ENCODE results near the gene INVS. TPM values are rescaled to one million over a fixed set of nuclear protein-coding genes. Genes with fewer than 3 reads are reported as not detected.
"Not testable (repeated sequence)": the region's sequence is repeated elsewhere in the genome, so short reads cannot be mapped to it uniquely, and the experiment has no call there.

The INVS gene
- total and polyA plus RNA-seq, 4 donors: 4.1 to 33.3 (median 13.1) TPM

- 81 to 85% methylated on average over 4 of the region's 4 CpGs for WGBS, 2 donors
- Histone ChIP-seq H3K27ac (ENCODE audit: low read depth in 1 of 2, low read length in 2 of 2) (no peak overlapping the region), H3K9me3 (ENCODE audit: control insufficient read depth, low read length) (no peaks in the 10 kb centered on the region), H3K27me3 (ENCODE audit: control insufficient read depth in 1 of 2, insufficient read depth in 2 of 2, low read length in 1 of 2) (no peaks in the 10 kb centered on the region), H3K4me1 (ENCODE audit: control insufficient read depth in 1 of 2, insufficient read depth in 2 of 2, low read length in 2 of 2) (peaks cover 5 to 7% of the 10 kb centered on the region in 2 donors), H3K4me3 (ENCODE audit: low read length in 2 of 2) (no peak overlapping the region), H3K36me3 (ENCODE audit: control insufficient read depth in 1 of 2, insufficient read depth in 2 of 2, low read length in 1 of 2) (no peaks in the 10 kb centered on the region)
- ATAC-seq (ENCODE audit: low FRiP score): no peak
- no peak for DNase-seq
- intact Hi-C loops (cut with DNase I): no loop called here
Measured at GRCh38 chr9:100088202-100088601, 10.8 kb upstream of the INVS start.

- Histone ChIP-seq H3K27ac (ENCODE audit: low read depth in 1 of 2, low read length in 2 of 2) (no peak overlapping the region), H3K36me3 (ENCODE audit: control insufficient read depth in 1 of 2, insufficient read depth in 2 of 2, low read length in 1 of 2) (no peaks in the 10 kb centered on the region), H3K4me1 (ENCODE audit: control insufficient read depth in 1 of 2, insufficient read depth in 2 of 2, low read length in 2 of 2) (peaks cover 0 to 2% of the 10 kb centered on the region in 2 donors), H3K27me3 (ENCODE audit: control insufficient read depth in 1 of 2, insufficient read depth in 2 of 2, low read length in 1 of 2) (no peaks in the 10 kb centered on the region), H3K9me3 (ENCODE audit: control insufficient read depth, low read length) (no peaks in the 10 kb centered on the region), H3K4me3 (ENCODE audit: low read length in 2 of 2) (no peak overlapping the region)
- intact Hi-C loops (cut with DNase I): no loop called here
- no peak for DNase-seq
- WGBS, 2 donors: 96 to 97% methylated on average over 1 of the region's 1 CpG
- no peak for ATAC-seq (ENCODE audit: low FRiP score)
Measured at GRCh38 chr9:100090880-100091279, 8.2 kb upstream of the INVS start.

- H3K27ac ChIP-seq (ENCODE audit: low read depth in 1 of 2, low read length in 2 of 2): no peak overlapping the region
- H3K36me3 ChIP-seq (ENCODE audit: control insufficient read depth in 1 of 2, insufficient read depth in 2 of 2, low read length in 1 of 2): no peaks in the 10 kb centered on the region
- ATAC-seq (ENCODE audit: low FRiP score): no peak
- H3K4me3 ChIP-seq (ENCODE audit: low read length in 2 of 2): no peak overlapping the region
- H3K27me3 ChIP-seq (ENCODE audit: control insufficient read depth in 1 of 2, insufficient read depth in 2 of 2, low read length in 1 of 2): no peaks in the 10 kb centered on the region
- no peak for DNase-seq
- intact Hi-C loops (cut with DNase I): no loop called here
- no peaks in the 10 kb centered on the region for H3K9me3 ChIP-seq (ENCODE audit: control insufficient read depth, low read length)
- WGBS, 2 donors: 82 to 87% methylated on average over 1 of the region's 1 CpG
- H3K4me1 ChIP-seq (ENCODE audit: control insufficient read depth in 1 of 2, insufficient read depth in 2 of 2, low read length in 2 of 2): peaks cover 0 to 2% of the 10 kb centered on the region in 2 donors
Measured at GRCh38 chr9:100091650-100092049, 7.4 kb upstream of the INVS start.

GRCh38 chr9:100092066-100092465 lies 7.0 kb upstream of the INVS start:
- H3K4me3 ChIP-seq (ENCODE audit: low read length in 2 of 2): no peak overlapping the region
- peaks cover 0 to 2% of the 10 kb centered on the region in 2 donors for H3K4me1 ChIP-seq (ENCODE audit: control insufficient read depth in 1 of 2, insufficient read depth in 2 of 2, low read length in 2 of 2)
- intact Hi-C loops (cut with DNase I): no loop called here
- WGBS, 2 donors: 92 to 96% methylated on average over 1 of the region's 1 CpG
- H3K36me3 ChIP-seq (ENCODE audit: control insufficient read depth in 1 of 2, insufficient read depth in 2 of 2, low read length in 1 of 2): no peaks in the 10 kb centered on the region
- no peak for DNase-seq
- no peak for ATAC-seq (ENCODE audit: low FRiP score)
- no peaks in the 10 kb centered on the region for H3K27me3 ChIP-seq (ENCODE audit: control insufficient read depth in 1 of 2, insufficient read depth in 2 of 2, low read length in 1 of 2)
- H3K27ac ChIP-seq (ENCODE audit: low read depth in 1 of 2, low read length in 2 of 2): no peak overlapping the region
- no peaks in the 10 kb centered on the region for H3K9me3 ChIP-seq (ENCODE audit: control insufficient read depth, low read length)

- intact Hi-C loops (cut with DNase I); H3K27me3 ChIP-seq (ENCODE audit: control insufficient read depth in 1 of 2, insufficient read depth in 2 of 2, low read length in 1 of 2); H3K27ac ChIP-seq (ENCODE audit: low read depth in 1 of 2, low read length in 2 of 2); H3K36me3 ChIP-seq (ENCODE audit: control insufficient read depth in 1 of 2, insufficient read depth in 2 of 2, low read length in 1 of 2); DNase-seq; H3K4me1 ChIP-seq (ENCODE audit: control insufficient read depth in 1 of 2, insufficient read depth in 2 of 2, low read length in 2 of 2); H3K4me3 ChIP-seq (ENCODE audit: low read length in 2 of 2); ATAC-seq (ENCODE audit: low FRiP score); H3K9me3 ChIP-seq (ENCODE audit: control insufficient read depth, low read length): not testable (repeated sequence)
- WGBS, 2 donors: 93 to 97% methylated on average over 2 of the region's 2 CpGs
Measured at GRCh38 chr9:100094411-100094810, 4.6 kb upstream of the INVS start.

- DNase-seq (no peak), ATAC-seq (ENCODE audit: low FRiP score) (no peak)
- Histone ChIP-seq H3K4me1 (ENCODE audit: control insufficient read depth in 1 of 2, insufficient read depth in 2 of 2, low read length in 2 of 2) (no peaks in the 10 kb centered on the region), H3K4me3 (ENCODE audit: low read length in 2 of 2) (no peak overlapping the region), H3K36me3 (ENCODE audit: control insufficient read depth in 1 of 2, insufficient read depth in 2 of 2, low read length in 1 of 2) (no peaks in the 10 kb centered on the region), H3K27me3 (ENCODE audit: control insufficient read depth in 1 of 2, insufficient read depth in 2 of 2, low read length in 1 of 2) (no peaks in the 10 kb centered on the region), H3K9me3 (ENCODE audit: control insufficient read depth, low read length) (no peaks in the 10 kb centered on the region), H3K27ac (ENCODE audit: low read depth in 1 of 2, low read length in 2 of 2) (no peak overlapping the region)
- 62% methylated on average over 3 of the region's 3 CpGs for WGBS, 2 donors
- intact Hi-C loops (cut with DNase I): loop anchor here in 1 of 2 donors (5.0 kb wide), 1 partner anchor 274 kb away; the partner anchor contains the start of gene NR4A3
Measured at GRCh38 chr9:100096378-100096916, 2.6 kb upstream of the INVS start.

GRCh38 chr9:100098046-100098886 lies 777 bp upstream of the INVS start:
- Histone ChIP-seq H3K9me3 (ENCODE audit: control insufficient read depth, low read length) (no peaks in the 10 kb centered on the region), H3K27ac (ENCODE audit: low read depth in 1 of 2, low read length in 2 of 2) (peak overlapping the region; percentile 13 to 17), H3K4me3 (ENCODE audit: low read length in 2 of 2) (peak overlapping the region; percentile 33 to 83), H3K27me3 (ENCODE audit: control insufficient read depth in 1 of 2, insufficient read depth in 2 of 2, low read length in 1 of 2) (no peaks in the 10 kb centered on the region), H3K36me3 (ENCODE audit: control insufficient read depth in 1 of 2, insufficient read depth in 2 of 2, low read length in 1 of 2) (peaks cover 0 to 2% of the 10 kb centered on the region in 2 donors), H3K4me1 (ENCODE audit: control insufficient read depth in 1 of 2, insufficient read depth in 2 of 2, low read length in 2 of 2) (no peaks in the 10 kb centered on the region)
- 1% methylated on average over 36 to 37 of the region's 37 CpGs for WGBS, 2 donors
- peak; percentile 68 for ATAC-seq (ENCODE audit: low FRiP score)
- intact Hi-C loops (cut with DNase I): loop anchor here in 1 of 2 donors (5.0 kb wide), 1 partner anchor 276 kb away; the partner anchor contains the start of gene NR4A3
- peak in 1 of 2 donors; percentile 69 for DNase-seq

GRCh38 chr9:100099722-100100042 lies 639 bp downstream of the INVS start:
- intact Hi-C loops (cut with DNase I): loop anchor here in 1 of 2 donors (5.0 kb wide), 1 partner anchor 277 kb away; the partner anchor contains the start of gene NR4A3

More at GRCh38 chr9:100099722-100100042, 639 bp downstream of the INVS start:
- H3K4me3 ChIP-seq (ENCODE audit: low read length in 2 of 2): peak overlapping the region; percentile 77 to 84
- no peaks in the 10 kb centered on the region for H3K9me3 ChIP-seq (ENCODE audit: control insufficient read depth, low read length)
- peaks cover 4 to 6% of the 10 kb centered on the region in 2 donors for H3K36me3 ChIP-seq (ENCODE audit: control insufficient read depth in 1 of 2, insufficient read depth in 2 of 2, low read length in 1 of 2)
- ATAC-seq (ENCODE audit: low FRiP score): peak; percentile 13
- DNase-seq: no peak
- H3K4me1 ChIP-seq (ENCODE audit: control insufficient read depth in 1 of 2, insufficient read depth in 2 of 2, low read length in 2 of 2): no peaks in the 10 kb centered on the region
- 2 to 4% methylated on average over 10 of the region's 10 CpGs for WGBS, 2 donors
- H3K27me3 ChIP-seq (ENCODE audit: control insufficient read depth in 1 of 2, insufficient read depth in 2 of 2, low read length in 1 of 2): no peaks in the 10 kb centered on the region
- peak overlapping the region; percentile 63 to 84 for H3K27ac ChIP-seq (ENCODE audit: low read depth in 1 of 2, low read length in 2 of 2)

Data from aorta (tissue), 5 donors.